Activated naive CD4-positive, alpha-beta T cell (primary cell): ENCODE data around the gene CDC42EP1.
A peak's percentile ranks its signal among the peaks of the same experiment; 100 is the strongest.
"Not testable (repeated sequence)": the region's sequence is repeated elsewhere in the genome, so short reads cannot be mapped to it uniquely, and the experiment has no call there.

Experiments used
- DNase-seq, 4 experiments: peaks; one replicate each; lab custom pipeline; 2025; lab: John Stamatoyannopoulos, UW

Gene CDC42EP1

GRCh38 chr22:37581504-37581903 lies 21.2 kb downstream of the CDC42EP1 start:
- DNase-seq: no peak

DNA sequence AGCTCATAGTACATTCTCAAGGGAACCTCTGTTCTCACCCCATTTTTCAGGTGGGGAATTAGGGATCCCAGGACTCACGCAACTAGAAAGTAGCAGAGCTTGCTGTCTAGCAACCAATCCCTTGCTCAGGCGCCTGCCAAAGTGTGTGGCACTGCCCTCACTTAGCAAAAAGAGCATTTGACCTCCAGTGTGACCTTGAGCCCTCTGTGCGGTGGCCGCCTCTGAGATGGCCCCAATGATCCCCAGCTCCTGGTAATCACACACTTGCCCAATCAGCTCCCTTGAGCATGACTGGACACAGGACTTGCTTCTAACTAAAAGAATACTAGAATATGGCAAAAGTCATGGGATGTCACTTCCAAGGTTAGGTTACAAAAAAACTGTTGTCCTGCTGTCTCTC lies 22.2 kb downstream of the CDC42EP1 start:
- no peak for DNase-seq

DNA sequence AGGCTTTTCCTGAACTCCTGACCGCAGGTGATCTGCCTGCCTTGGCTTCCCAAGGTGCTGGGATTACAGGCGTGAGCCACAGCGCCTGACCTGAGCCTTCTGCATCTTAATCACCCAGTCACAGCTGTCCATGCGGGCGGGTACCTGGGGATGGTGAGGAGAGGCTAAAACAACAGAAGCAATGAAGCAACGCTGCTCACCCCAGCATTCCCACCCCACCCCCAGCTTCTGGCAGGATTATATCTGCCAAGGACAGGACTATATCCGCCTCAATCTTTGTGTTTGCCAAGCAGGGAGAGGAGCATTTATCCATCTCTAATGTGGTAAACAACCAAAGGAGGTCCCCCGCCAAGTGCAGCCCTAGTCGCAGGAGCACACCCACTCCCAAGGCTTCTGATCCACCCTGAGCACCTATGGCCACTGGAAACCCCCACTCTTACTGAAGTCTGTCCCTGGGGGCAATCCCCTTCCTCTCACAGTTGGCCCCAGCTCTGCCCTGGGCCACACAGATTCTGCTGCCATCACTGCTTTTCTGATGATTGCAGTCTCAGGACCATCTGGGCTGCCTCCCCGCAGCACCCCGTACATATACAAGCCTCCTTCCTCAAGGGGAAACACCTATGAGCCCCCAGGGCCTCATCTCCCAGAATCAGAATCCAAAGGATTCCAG lies 28.4 kb downstream of the CDC42EP1 start:
- DNase-seq: no peak

DNA sequence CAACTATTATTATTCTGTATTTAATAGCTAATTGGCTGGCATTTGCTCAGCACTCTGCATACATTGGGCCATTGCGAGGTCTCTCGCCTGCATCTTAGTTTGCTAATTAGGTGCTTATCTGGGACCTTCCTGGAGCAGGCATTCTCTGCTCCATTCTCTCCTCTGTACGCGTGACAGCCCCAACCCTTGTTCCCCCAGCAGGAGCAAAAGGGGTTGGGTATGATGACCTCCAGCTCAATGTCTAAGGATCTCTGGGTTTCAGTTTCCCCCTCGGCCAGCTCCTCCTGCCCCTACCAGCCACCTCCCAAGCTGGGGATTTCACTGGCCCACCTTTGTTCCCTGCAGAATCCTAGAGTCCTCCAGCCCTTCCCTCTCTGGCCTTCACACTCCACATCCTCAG lies 29.4 kb downstream of the CDC42EP1 start:
- no peak for DNase-seq

DNA sequence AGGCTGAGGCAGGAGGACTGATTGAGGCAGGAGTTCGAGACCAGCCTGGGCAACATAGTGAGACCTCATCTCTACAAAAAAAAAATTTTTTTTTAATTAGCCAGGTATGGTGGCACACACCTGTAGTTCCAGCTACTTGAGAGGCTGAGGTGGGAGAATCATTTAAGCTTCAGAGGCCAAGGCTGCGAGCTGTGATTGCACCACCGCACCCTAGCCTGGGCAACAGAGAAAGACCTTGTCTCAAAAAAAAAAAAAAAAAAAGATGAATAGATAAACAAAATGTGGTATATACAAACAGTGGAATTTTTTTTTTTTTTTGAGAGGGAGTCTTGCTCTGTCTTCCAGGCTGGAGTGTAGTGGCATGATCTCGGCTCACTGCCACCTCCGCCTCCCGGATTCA lies 30.8 kb downstream of the CDC42EP1 start:
- not testable (repeated sequence) for DNase-seq

DNA sequence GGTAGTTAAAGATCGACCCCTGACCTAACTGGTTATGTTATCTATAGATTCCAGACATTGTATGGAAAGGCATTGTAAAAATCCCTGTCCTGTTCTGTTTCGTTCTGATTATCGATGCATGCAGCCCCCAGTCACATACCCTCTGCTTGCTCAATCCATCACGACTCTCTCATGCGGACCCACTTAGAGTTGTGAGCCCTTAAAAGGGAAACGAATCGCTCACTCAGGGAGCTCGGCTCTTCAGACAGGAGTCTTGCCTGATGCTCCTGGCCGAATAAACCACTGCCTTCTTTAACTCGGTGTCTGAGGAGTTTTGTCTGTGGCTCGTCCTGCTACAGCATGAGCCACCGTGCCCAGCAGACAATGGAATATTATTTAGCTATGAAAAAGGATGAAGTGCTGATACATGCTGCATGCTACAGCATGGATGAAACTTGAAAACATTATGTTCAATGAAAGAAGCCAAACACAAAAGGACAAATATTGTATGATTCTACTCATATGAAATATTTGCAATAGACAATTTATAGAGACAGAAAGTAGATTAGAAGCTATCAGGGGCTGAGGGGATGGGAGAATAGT lies 31.6 kb downstream of the CDC42EP1 start:
- no peak for DNase-seq

DNA sequence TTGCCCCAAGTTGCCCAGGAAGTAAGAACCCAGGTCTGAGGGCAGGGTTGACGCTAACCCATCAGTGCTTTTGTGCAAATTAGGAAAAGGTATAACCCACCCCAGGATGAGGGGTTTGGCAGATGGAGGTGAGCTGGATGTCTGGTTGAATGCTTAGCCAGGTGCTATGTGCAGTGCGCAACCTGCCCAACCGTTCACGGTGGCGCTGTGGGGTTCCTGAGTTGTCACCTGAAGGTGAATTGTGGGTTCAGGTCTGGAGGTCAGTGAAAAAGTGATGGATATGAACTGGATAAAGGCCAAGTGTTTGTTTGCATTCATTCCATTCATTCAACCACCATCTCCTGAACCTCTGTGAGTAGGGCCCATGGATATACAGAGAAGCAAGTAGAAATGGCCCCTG lies 34.0 kb downstream of the CDC42EP1 start:
- no peak for DNase-seq

- DNase-seq: no peak
Measured at GRCh38 chr22:37599153-37599552, 38.9 kb downstream of the CDC42EP1 start.

GRCh38 chr22:37601203-37601539 lies 40.9 kb downstream of the CDC42EP1 start:
- no peak for DNase-seq

- no peak for DNase-seq
Measured at GRCh38 chr22:37601540-37602442, 41.5 kb downstream of the CDC42EP1 start.

DNA sequence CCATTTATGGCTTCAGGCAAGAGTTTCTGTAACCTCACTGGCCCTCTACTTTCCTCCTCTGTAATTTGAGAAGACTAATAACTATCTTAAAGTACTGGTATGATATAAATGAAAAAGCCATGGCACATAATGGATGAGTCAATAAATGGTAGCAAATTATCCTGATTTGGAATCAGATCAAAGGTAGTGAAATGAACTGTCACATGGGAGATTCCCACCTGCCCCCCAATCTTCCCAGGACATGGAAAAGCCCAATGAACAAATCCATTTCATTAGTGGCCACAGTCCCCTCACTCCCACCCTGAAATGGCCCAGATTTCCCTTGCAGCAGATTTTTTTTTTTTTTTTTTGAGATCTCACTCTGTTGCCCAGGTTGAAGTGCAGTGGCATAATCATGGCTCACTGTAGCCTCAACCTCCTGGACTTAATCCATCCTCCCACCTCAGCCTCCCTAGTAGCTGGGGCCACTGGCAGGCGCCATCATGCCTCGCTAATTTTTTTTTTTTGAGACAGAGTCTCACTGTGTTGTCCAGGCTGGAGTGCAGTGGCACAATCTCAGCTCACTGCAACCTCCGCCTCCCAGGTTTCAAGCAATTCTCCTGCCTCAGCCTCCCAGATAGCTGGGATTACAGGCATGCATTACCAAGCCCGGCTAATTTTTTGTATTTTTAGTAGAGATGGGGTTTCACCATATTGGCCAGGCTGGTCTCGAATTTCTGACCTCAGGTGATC lies 42.4 kb downstream of the CDC42EP1 start:
- not testable (repeated sequence) for DNase-seq

- DNase-seq: no peak
Measured at GRCh38 chr22:37604074-37604473, 43.8 kb downstream of the CDC42EP1 start.

DNA sequence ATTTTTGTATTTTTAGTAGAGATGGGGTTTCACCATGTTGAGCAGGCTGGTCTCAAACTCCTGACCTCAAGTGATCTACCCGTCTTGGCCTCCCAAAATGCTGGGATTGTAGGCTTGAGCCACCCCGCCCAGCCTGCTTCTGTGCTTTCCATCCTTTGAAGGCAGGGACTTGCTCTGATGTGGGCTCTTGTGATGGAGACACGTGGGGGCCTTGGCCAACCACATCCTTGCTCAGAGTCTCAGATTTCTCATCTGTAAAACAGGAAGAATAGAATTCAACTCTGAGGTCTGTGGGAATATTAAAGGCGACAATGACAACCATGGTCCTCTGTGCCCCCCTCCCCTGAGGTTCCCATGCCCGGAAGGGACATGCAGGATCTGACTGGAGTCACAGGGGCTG lies 44.6 kb downstream of the CDC42EP1 start:
- peak in 2 of 4 experiments; percentile 22 to 41 for DNase-seq

DNA sequence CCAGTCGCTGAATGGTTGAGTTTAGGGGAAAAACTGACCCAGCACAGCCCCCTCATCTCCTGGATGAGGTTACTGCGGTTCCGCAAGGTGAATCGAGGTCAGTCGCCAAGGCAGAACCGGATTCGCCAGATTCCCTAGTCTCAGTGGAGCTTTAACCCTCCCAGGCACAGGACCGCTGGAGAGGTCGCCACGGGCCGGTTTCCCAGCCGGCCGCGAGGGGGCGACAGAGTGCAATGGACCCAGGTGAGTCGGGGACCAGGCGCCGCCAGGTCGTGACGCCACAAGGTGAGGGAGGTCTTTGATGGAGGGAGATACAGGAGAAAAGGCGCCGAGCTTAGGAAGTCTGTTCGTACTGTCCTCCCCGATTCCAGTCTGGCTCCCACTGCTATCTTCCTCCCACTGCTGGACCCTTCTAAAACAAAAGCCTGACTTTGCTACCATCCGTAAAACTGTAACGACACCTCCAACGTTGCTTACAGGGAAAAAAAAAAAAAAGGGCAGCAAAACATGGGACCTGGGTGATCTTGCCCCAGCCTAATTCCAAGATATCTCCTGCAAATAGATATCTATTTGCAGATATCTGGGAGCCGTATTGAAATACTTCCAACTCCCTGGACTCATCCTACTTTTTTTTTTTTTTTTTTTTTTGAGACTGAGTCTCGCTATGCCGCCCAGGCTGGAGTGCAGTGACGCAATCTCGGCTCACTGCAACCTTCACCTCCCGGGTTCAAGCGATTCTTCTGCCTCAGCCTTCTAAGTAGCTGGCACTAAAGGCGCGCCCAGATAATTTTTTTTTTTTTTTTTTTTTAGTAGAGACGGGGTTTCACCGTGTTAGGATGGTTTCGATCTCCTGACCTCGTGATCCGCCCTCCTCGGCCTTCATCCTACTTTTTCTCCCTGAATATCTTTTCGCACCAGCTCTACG lies 47.0 kb downstream of the CDC42EP1 start:
- DNase-seq: peak; percentile 72 to 87 (median 84)

DNA sequence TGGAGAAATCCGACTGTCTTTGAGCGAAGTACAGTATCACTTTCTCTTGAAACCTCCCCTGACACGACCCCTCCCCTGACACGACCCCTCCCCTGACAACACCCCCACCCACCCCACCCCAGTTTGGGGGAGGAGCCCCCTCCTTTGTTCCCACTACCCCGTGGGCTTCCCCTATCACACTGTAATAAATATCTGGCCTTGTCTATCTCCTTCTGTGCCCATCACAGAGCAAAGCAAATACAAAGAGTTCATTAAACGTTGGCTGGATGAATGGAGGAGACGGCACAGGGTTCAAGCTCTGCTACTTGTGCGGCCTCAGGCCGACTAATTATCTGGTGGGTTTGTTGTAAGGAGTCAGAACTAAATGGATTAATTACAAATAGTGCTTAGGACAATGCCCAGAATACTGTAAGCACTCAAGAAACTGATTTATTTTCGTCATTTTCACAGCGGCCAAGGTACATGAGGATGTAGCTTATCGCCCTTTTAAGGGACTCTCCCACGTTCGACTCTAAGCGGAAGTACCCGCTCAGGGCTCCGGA lies 47.7 kb downstream of the CDC42EP1 start:
- no peak for DNase-seq

GRCh38 chr22:37608477-37609239 lies 48.4 kb downstream of the CDC42EP1 start, which contains the start of gene GGA1:
TSS of gene GGA1 (plus strand) at chr22:37608834. CDS start at chr22:37608861, 27 bp downstream.
- peak; percentile 90 to 94 (median 92) for DNase-seq

GRCh38 chr22:37609240-37610152 lies 49.2 kb downstream of the CDC42EP1 start:
- no peak for DNase-seq

- DNase-seq: not testable (repeated sequence)
Measured at GRCh38 chr22:37610153-37610475, 49.8 kb downstream of the CDC42EP1 start.

DNA sequence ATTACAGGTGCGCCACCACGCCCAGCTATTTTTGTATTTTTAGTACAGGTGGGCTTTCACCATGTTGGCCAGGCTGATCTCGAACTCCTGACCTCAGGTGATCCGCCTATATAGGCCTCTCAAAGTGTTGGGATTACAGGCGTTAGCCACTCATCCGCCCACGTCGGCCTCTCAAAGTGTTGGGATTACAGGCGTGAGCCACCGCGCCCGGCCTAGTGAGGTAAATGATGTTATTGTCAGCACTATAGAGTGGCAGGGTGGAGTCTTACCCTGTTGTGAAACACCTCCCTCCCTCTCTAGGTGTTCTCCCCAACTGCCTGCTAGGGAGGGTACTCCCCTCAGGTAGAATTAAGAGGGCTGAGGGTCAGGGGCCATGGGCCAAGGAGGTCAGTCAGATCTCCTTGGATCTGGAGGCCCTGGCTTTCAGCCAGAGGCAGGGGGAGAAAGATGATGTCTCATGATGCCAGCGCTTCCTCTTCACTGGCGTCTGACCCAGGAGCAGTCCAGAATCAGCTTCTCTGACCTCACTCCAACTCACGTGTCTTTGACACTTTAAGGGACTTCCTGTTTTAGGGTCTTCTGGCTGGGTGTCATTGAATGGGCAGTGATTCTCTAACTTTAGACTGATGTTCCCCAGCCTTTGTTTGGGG lies 50.3 kb downstream of the CDC42EP1 start:
- no peak for DNase-seq
